ENCODE results near the gene NONO.
"Not testable (repeated sequence)": the region's sequence is repeated elsewhere in the genome, so short reads cannot be mapped to it uniquely, and the experiment has no call there.

NONO gene

GRCh38 chrX:71256051-71256450 lies 27.4 kb upstream of the NONO start:
- TF ChIP-seq ZNF274 (IDR thresholded peaks at IDR 0.05; ENCODE audit: low read depth, low read length) = no peak
- H3K4me3 ChIP-seq (ENCODE audit: low read length) = no peak overlapping the region

GRCh38 chrX:71256856-71257255 lies 26.6 kb upstream of the NONO start:
- no peak for TF ChIP-seq ZNF274 (IDR thresholded peaks at IDR 0.05; ENCODE audit: low read depth, low read length)
- no peak overlapping the region for H3K4me3 ChIP-seq (ENCODE audit: low read length)

GRCh38 chrX:71268624-71269023 lies 14.8 kb upstream of the NONO start:
- H3K4me3 ChIP-seq (ENCODE audit: low read length) = not testable (repeated sequence)

GRCh38 chrX:71269801-71270395 lies 13.5 kb upstream of the NONO start:
- H3K4me3 ChIP-seq (ENCODE audit: low read length) = no peak overlapping the region
- TF ChIP-seq ZNF274 (IDR thresholded peaks at IDR 0.05; ENCODE audit: low read depth, low read length) = no peak

- H3K4me3 ChIP-seq (ENCODE audit: low read length) = not testable (repeated sequence)
Observed at GRCh38 chrX:71272313-71272712, 11.1 kb upstream of the NONO start.

- H3K4me3 ChIP-seq (ENCODE audit: low read length) = not testable (repeated sequence)
Observed at GRCh38 chrX:71281300-71281699, 2.1 kb upstream of the NONO start.

- TF ChIP-seq ZNF274 (IDR thresholded peaks at IDR 0.05; ENCODE audit: low read depth, low read length) = no peak
- peak overlapping the region; percentile 63; the same call in 1 of the 2 replicates for H3K4me3 ChIP-seq (ENCODE audit: low read length)
Observed at GRCh38 chrX:71282514-71283402, 677 bp upstream of the NONO start.

- no peak overlapping the region; the same call in 1 of the 2 replicates for H3K4me3 ChIP-seq (ENCODE audit: low read length)
- no peak for TF ChIP-seq ZNF274 (IDR thresholded peaks at IDR 0.05; ENCODE audit: low read depth, low read length)
Observed at GRCh38 chrX:71285929-71286328, 2.5 kb downstream of the NONO start.

- TF ChIP-seq ZNF274 (IDR thresholded peaks at IDR 0.05; ENCODE audit: low read depth, low read length) = no peak
- no peak overlapping the region for H3K4me3 ChIP-seq (ENCODE audit: low read length)
Observed at GRCh38 chrX:71291381-71291780, 7.9 kb downstream of the NONO start.

- no peak for TF ChIP-seq ZNF274 (IDR thresholded peaks at IDR 0.05; ENCODE audit: low read depth, low read length)
- H3K4me3 ChIP-seq (ENCODE audit: low read length) = no peak overlapping the region
Observed at GRCh38 chrX:71292669-71293365, 9.4 kb downstream of the NONO start.

GRCh38 chrX:71296806-71297205 lies 13.4 kb downstream of the NONO start:
- no peak overlapping the region for H3K4me3 ChIP-seq (ENCODE audit: low read length)
- TF ChIP-seq ZNF274 (IDR thresholded peaks at IDR 0.05; ENCODE audit: low read depth, low read length) = no peak

- H3K4me3 ChIP-seq (ENCODE audit: low read length) = no peak overlapping the region
- no peak for TF ChIP-seq ZNF274 (IDR thresholded peaks at IDR 0.05; ENCODE audit: low read depth, low read length)
Observed at GRCh38 chrX:71298119-71298518, 14.7 kb downstream of the NONO start.

- H3K4me3 ChIP-seq (ENCODE audit: low read length) = not testable (repeated sequence)
Observed at GRCh38 chrX:71300064-71300463, 16.6 kb downstream of the NONO start.

- not testable (repeated sequence) for H3K4me3 ChIP-seq (ENCODE audit: low read length)
Observed at GRCh38 chrX:71300495-71300894, 17.1 kb downstream of the NONO start.

Data from GM08714 (cell line).